Measurements from ENCODE around the gene P2RY8. TPM values are rescaled to one million over a fixed set of nuclear protein-coding genes. Genes with fewer than 3 reads are reported as not detected.
"Not testable (repeated sequence)": the region's sequence is repeated elsewhere in the genome, so short reads cannot be mapped to it uniquely, and the experiment has no call there.

The P2RY8 gene
- total RNA-seq, 2 donors from 2014 or later, result 18.9 TPM

GRCh38 chrX:1450361-1451161, 86.4 kb downstream of the P2RY8 start:
- Mint-ChIP-seq H3K27ac (peak overlapping the region in 1 of 2 donors; percentile 81), H3K36me3 (peaks cover 36 to 46% of the 10 kb centered on the region in 2 donors), H3K9me3 (peaks cover 32 to 37% of the 10 kb centered on the region in 2 donors)
- DNase-seq (ENCODE audit: low spot score in 2 of 2), result peak; percentile 2 to 54
- ATAC-seq, result no peak

- peaks cover 35 to 44% of the 10 kb centered on the region in 2 donors for H3K9me3 Mint-ChIP-seq
- ATAC-seq (no peak), DNase-seq (ENCODE audit: low spot score in 2 of 2) (no peak)
- H3K36me3 Mint-ChIP-seq, result peaks cover 43 to 54% of the 10 kb centered on the region in 2 donors
- peak overlapping the region; percentile 76 to 81 for H3K27ac Mint-ChIP-seq
Measured at GRCh38 chrX:1449823-1450149, 87.2 kb downstream of the P2RY8 start.

- ATAC-seq, result no peak
- peak; percentile 1 to 54 for DNase-seq (ENCODE audit: low spot score in 2 of 2)
- H3K27ac Mint-ChIP-seq, result peak overlapping the region; percentile 0 to 76
- H3K36me3 Mint-ChIP-seq, result peaks cover 48 to 60% of the 10 kb centered on the region in 2 donors
- H3K9me3 Mint-ChIP-seq, result peaks cover 39 to 50% of the 10 kb centered on the region in 2 donors
Measured at GRCh38 chrX:1449036-1449822, 87.8 kb downstream of the P2RY8 start.

- DNase-seq (ENCODE audit: low spot score in 2 of 2), result peak; percentile 1 to 31
- peaks cover 43 to 55% of the 10 kb centered on the region in 2 donors for H3K9me3 Mint-ChIP-seq
- H3K36me3 Mint-ChIP-seq, result peaks cover 55 to 66% of the 10 kb centered on the region in 2 donors
- ATAC-seq, result not testable (repeated sequence)
- H3K27ac Mint-ChIP-seq, result peak overlapping the region; percentile 76 to 88
Measured at GRCh38 chrX:1448573-1449001, 88.4 kb downstream of the P2RY8 start.

- not testable (repeated sequence) for ATAC-seq
- Mint-ChIP-seq H3K9me3 (peaks cover 46 to 57% of the 10 kb centered on the region in 2 donors), H3K27ac (peak overlapping the region; percentile 76 to 92), H3K36me3 (peaks cover 60 to 69% of the 10 kb centered on the region in 2 donors)
- DNase-seq (ENCODE audit: low spot score in 2 of 2), result peak; percentile 5 to 40
Measured at GRCh38 chrX:1447969-1448572, 88.9 kb downstream of the P2RY8 start.

- peaks cover 46 to 57% of the 10 kb centered on the region in 2 donors for H3K9me3 Mint-ChIP-seq
- peak overlapping the region; percentile 76 to 92 for H3K27ac Mint-ChIP-seq
- ATAC-seq (peak; percentile 20 to 52), DNase-seq (ENCODE audit: low spot score in 2 of 2) (peak; percentile 2 to 47)
- peaks cover 68 to 77% of the 10 kb centered on the region in 2 donors for H3K36me3 Mint-ChIP-seq
Measured at GRCh38 chrX:1446984-1447968, 89.7 kb downstream of the P2RY8 start.

- peak in 1 of 2 donors; percentile 7 for ATAC-seq
- H3K9me3 Mint-ChIP-seq, result peaks cover 43 to 53% of the 10 kb centered on the region in 2 donors
- H3K27ac Mint-ChIP-seq, result peak overlapping the region in 1 of 2 donors; percentile 72
- peak in 1 of 2 donors; percentile 47 for DNase-seq (ENCODE audit: low spot score in 2 of 2)
- peaks cover 68 to 76% of the 10 kb centered on the region in 2 donors for H3K36me3 Mint-ChIP-seq
Measured at GRCh38 chrX:1444561-1445500, 92.2 kb downstream of the P2RY8 start.

GRCh38 chrX:1443496-1444075, 93.4 kb downstream of the P2RY8 start:
- Mint-ChIP-seq H3K27ac (no peak overlapping the region), H3K9me3 (peaks cover 31 to 40% of the 10 kb centered on the region in 2 donors), H3K36me3 (peaks cover 61 to 69% of the 10 kb centered on the region in 2 donors)
- DNase-seq (ENCODE audit: low spot score in 2 of 2) (peak in 1 of 2 donors; percentile 44), ATAC-seq (no peak)

GRCh38 chrX:1442724-1443367, 94.1 kb downstream of the P2RY8 start:
- DNase-seq (ENCODE audit: low spot score in 2 of 2), result peak in 1 of 2 donors; percentile 31
- Mint-ChIP-seq H3K27ac (no peak overlapping the region), H3K36me3 (peaks cover 54 to 69% of the 10 kb centered on the region in 2 donors)

GRCh38 chrX:1442016-1442665, 94.8 kb downstream of the P2RY8 start:
- ATAC-seq (no peak), DNase-seq (ENCODE audit: low spot score in 2 of 2) (peak in 1 of 2 donors; percentile 50)
- Mint-ChIP-seq H3K9me3 (peaks cover 20 to 26% of the 10 kb centered on the region in 2 donors), H3K36me3 (peaks cover 53 to 69% of the 10 kb centered on the region in 2 donors), H3K27ac (no peak overlapping the region)

More at GRCh38 chrX:1442724-1443367, 94.1 kb downstream of the P2RY8 start:
- no peak for ATAC-seq
- H3K9me3 Mint-ChIP-seq, result peaks cover 25 to 33% of the 10 kb centered on the region in 2 donors

GRCh38 chrX:1440506-1440905, 96.5 kb downstream of the P2RY8 start:
- H3K27ac Mint-ChIP-seq, result no peak overlapping the region
- peaks cover 52 to 60% of the 10 kb centered on the region in 2 donors for H3K36me3 Mint-ChIP-seq

GRCh38 chrX:1435241-1435895, 101.6 kb downstream of the P2RY8 start:
- Mint-ChIP-seq H3K27ac (no peak overlapping the region), H3K36me3 (peaks cover 19 to 27% of the 10 kb centered on the region in 2 donors), H3K9me3 (peaks cover 0 to 3% of the 10 kb centered on the region in 2 donors)
- ATAC-seq (no peak), DNase-seq (ENCODE audit: low spot score in 2 of 2) (peak in 1 of 2 donors; percentile 47)

More at GRCh38 chrX:1440506-1440905, 96.5 kb downstream of the P2RY8 start:
- peaks cover 18 to 19% of the 10 kb centered on the region in 2 donors for H3K9me3 Mint-ChIP-seq
- ATAC-seq (no peak), DNase-seq (ENCODE audit: low spot score in 2 of 2) (peak in 1 of 2 donors; percentile 35)

GRCh38 chrX:1434871-1435240, 102.1 kb downstream of the P2RY8 start:
- Mint-ChIP-seq H3K9me3 (peaks cover 0 to 3% of the 10 kb centered on the region in 2 donors), H3K27ac (no peak overlapping the region), H3K36me3 (peaks cover 19 to 27% of the 10 kb centered on the region in 2 donors)
- ATAC-seq (no peak), DNase-seq (ENCODE audit: low spot score in 2 of 2) (no peak)

Measured in activated naive CD4-positive, alpha-beta T cell treated with anti-CD3 and anti-CD28 coated beads, Interleukin-2, amount 50 U/mL, for 72 hours (primary cell).